Measurements from ENCODE around the gene KHK.
"Not testable (repeated sequence)": the region's sequence is repeated elsewhere in the genome, so short reads cannot be mapped to it uniquely, and the experiment has no call there.

KHK gene

GRCh38 chr2:27057184-27057583, 29.4 kb upstream of the KHK start:
- in situ Hi-C loops (cut with HindIII; ENCODE audit: low pct_ligation_motif_present, low pct_unique_long_range_greater_than_20kb, low sequenced_read_pairs), result no loop called here
- DNase-seq, result no peak

GRCh38 chr2:27058210-27058609, 28.4 kb upstream of the KHK start:
- in situ Hi-C loops (cut with HindIII; ENCODE audit: low pct_ligation_motif_present, low pct_unique_long_range_greater_than_20kb, low sequenced_read_pairs), result no loop called here

GRCh38 chr2:27059141-27059820, 27.3 kb upstream of the KHK start:
- DNase-seq, result no peak
- in situ Hi-C loops (cut with HindIII; ENCODE audit: low pct_ligation_motif_present, low pct_unique_long_range_greater_than_20kb, low sequenced_read_pairs), result no loop called here

More at GRCh38 chr2:27058210-27058609, 28.4 kb upstream of the KHK start:
- no peak for DNase-seq

- in situ Hi-C loops (cut with HindIII; ENCODE audit: low pct_ligation_motif_present, low pct_unique_long_range_greater_than_20kb, low sequenced_read_pairs), result no loop called here
- no peak for DNase-seq
These were observed 26.2 kb upstream of the KHK start for GRCh38 chr2:27060323-27060722.

GRCh38 chr2:27065128-27065527, 21.4 kb upstream of the KHK start:
- in situ Hi-C loops (cut with HindIII; ENCODE audit: low pct_ligation_motif_present, low pct_unique_long_range_greater_than_20kb, low sequenced_read_pairs), result no loop called here
- DNase-seq, result no peak

- in situ Hi-C loops (cut with HindIII; ENCODE audit: low pct_ligation_motif_present, low pct_unique_long_range_greater_than_20kb, low sequenced_read_pairs), result no loop called here
- DNase-seq, result no peak
These were observed 19.2 kb upstream of the KHK start for GRCh38 chr2:27067385-27067784.

- in situ Hi-C loops (cut with HindIII; ENCODE audit: low pct_ligation_motif_present, low pct_unique_long_range_greater_than_20kb, low sequenced_read_pairs), result no loop called here
- no peak for DNase-seq
These were observed 17.1 kb upstream of the KHK start for GRCh38 chr2:27069436-27069835.

GRCh38 chr2:27069961-27070618, 16.5 kb upstream of the KHK start:
- in situ Hi-C loops (cut with HindIII; ENCODE audit: low pct_ligation_motif_present, low pct_unique_long_range_greater_than_20kb, low sequenced_read_pairs), result no loop called here
- no peak for DNase-seq

- no peak for DNase-seq
These were observed 15.8 kb upstream of the KHK start for GRCh38 chr2:27070653-27071276.

GRCh38 chr2:27071277-27071989, 15.1 kb upstream of the KHK start, which contains the start of gene OST4:
TSS of gene OST4 (minus strand) at chr2:27071654.
- peak; percentile 93 for DNase-seq
- in situ Hi-C loops (cut with HindIII; ENCODE audit: low pct_ligation_motif_present, low pct_unique_long_range_greater_than_20kb, low sequenced_read_pairs), result no loop called here

More at GRCh38 chr2:27070653-27071276, 15.8 kb upstream of the KHK start:
- in situ Hi-C loops (cut with HindIII; ENCODE audit: low pct_ligation_motif_present, low pct_unique_long_range_greater_than_20kb, low sequenced_read_pairs), result no loop called here

GRCh38 chr2:27071990-27072830, 14.4 kb upstream of the KHK start:
- in situ Hi-C loops (cut with HindIII; ENCODE audit: low pct_ligation_motif_present, low pct_unique_long_range_greater_than_20kb, low sequenced_read_pairs), result no loop called here

GRCh38 chr2:27072920-27073319, 13.7 kb upstream of the KHK start:
- in situ Hi-C loops (cut with HindIII; ENCODE audit: low pct_ligation_motif_present, low pct_unique_long_range_greater_than_20kb, low sequenced_read_pairs), result no loop called here
- DNase-seq, result no peak

More at GRCh38 chr2:27071990-27072830, 14.4 kb upstream of the KHK start:
- DNase-seq, result no peak

GRCh38 chr2:27073782-27074181, 12.8 kb upstream of the KHK start:
- no peak for DNase-seq
- in situ Hi-C loops (cut with HindIII; ENCODE audit: low pct_ligation_motif_present, low pct_unique_long_range_greater_than_20kb, low sequenced_read_pairs), result no loop called here

GRCh38 chr2:27074738-27075565, 11.6 kb upstream of the KHK start:
- no peak for DNase-seq
- in situ Hi-C loops (cut with HindIII; ENCODE audit: low pct_ligation_motif_present, low pct_unique_long_range_greater_than_20kb, low sequenced_read_pairs), result no loop called here

GRCh38 chr2:27075566-27075871, 11.1 kb upstream of the KHK start:
- DNase-seq; in situ Hi-C loops (cut with HindIII; ENCODE audit: low pct_ligation_motif_present, low pct_unique_long_range_greater_than_20kb, low sequenced_read_pairs): not testable (repeated sequence)

- in situ Hi-C loops (cut with HindIII; ENCODE audit: low pct_ligation_motif_present, low pct_unique_long_range_greater_than_20kb, low sequenced_read_pairs), result no loop called here
- DNase-seq, result no peak
These were observed 10.2 kb upstream of the KHK start for GRCh38 chr2:27076323-27076722.

GRCh38 chr2:27077231-27077630, 9.3 kb upstream of the KHK start:
- no peak for DNase-seq
- in situ Hi-C loops (cut with HindIII; ENCODE audit: low pct_ligation_motif_present, low pct_unique_long_range_greater_than_20kb, low sequenced_read_pairs), result no loop called here
